Stimulated activated naive CD8-positive, alpha-beta T cell treated with anti-CD3 and anti-CD28 coated beads, Interleukin-15, Interleukin-2, amounts not matched to agents 100 U/mL and 50 U/mL, for 24 hours (primary cell): ENCODE data around the gene C1QTNF1.
"Not testable (repeated sequence)": the region's sequence is repeated elsewhere in the genome, so short reads cannot be mapped to it uniquely, and the experiment has no call there.

Experiments used
- ATAC-seq: fragments of 150-1000 bp; cut with Tn5 transposase; one replicate; pipeline ENCODE4 v1.10.0; 2021
- DNase-seq: peaks from one replicate; pipeline ENCODE4 v3.0.0; 2021

Gene C1QTNF1

GRCh38 chr17:79054200-79054960, 30.4 kb downstream of the C1QTNF1 start:
- no peak for DNase-seq
- ATAC-seq, result no peak

- no peak for DNase-seq
These were observed 31.2 kb downstream of the C1QTNF1 start for GRCh38 chr17:79055197-79055596.

GRCh38 chr17:79057737-79058385, 33.9 kb downstream of the C1QTNF1 start:
- DNase-seq, result no peak
- no peak for ATAC-seq

More at GRCh38 chr17:79055197-79055596, 31.2 kb downstream of the C1QTNF1 start:
- ATAC-seq, result no peak

- DNase-seq, result no peak
- ATAC-seq, result no peak
These were observed 38.7 kb downstream of the C1QTNF1 start for GRCh38 chr17:79062691-79063090.

GRCh38 chr17:79064026-79064425, 40.1 kb downstream of the C1QTNF1 start:
- DNase-seq, result no peak
- ATAC-seq, result no peak

- DNase-seq (peak; percentile 62), ATAC-seq (no peak)
These were observed 41.2 kb downstream of the C1QTNF1 start for GRCh38 chr17:79065105-79065670.

GRCh38 chr17:79066963-79067362, 43.0 kb downstream of the C1QTNF1 start:
- no peak for ATAC-seq

GRCh38 chr17:79070266-79070880, 46.4 kb downstream of the C1QTNF1 start:
- ATAC-seq (no peak), DNase-seq (no peak)

More at GRCh38 chr17:79066963-79067362, 43.0 kb downstream of the C1QTNF1 start:
- DNase-seq, result no peak

GRCh38 chr17:79071161-79071740, 47.3 kb downstream of the C1QTNF1 start:
- ATAC-seq (no peak), DNase-seq (no peak)

- DNase-seq (no peak), ATAC-seq (no peak)
These were observed 48.6 kb downstream of the C1QTNF1 start for GRCh38 chr17:79072544-79072943.

- ATAC-seq (no peak), DNase-seq (no peak)
These were observed 49.2 kb downstream of the C1QTNF1 start for GRCh38 chr17:79073016-79073705.

GRCh38 chr17:79073706-79074088, 49.7 kb downstream of the C1QTNF1 start:
- no peak for ATAC-seq
- DNase-seq, result no peak

- not testable (repeated sequence) for DNase-seq, ATAC-seq
These were observed 50.2 kb downstream of the C1QTNF1 start for GRCh38 chr17:79074121-79074648.

- ATAC-seq (peak; percentile 97), DNase-seq (peak; percentile 93)
These were observed 50.9 kb downstream of the C1QTNF1 start, which contains the start of gene ENGASE for GRCh38 chr17:79074649-79075445. Gene ENGASE (plus strand): TSS chr17:79074824. CDS start chr17:79074945, 121 bp downstream.

- ATAC-seq, result no peak
- DNase-seq, result peak; percentile 19
These were observed 51.4 kb downstream of the C1QTNF1 start for GRCh38 chr17:79075446-79075750.

GRCh38 chr17:79075861-79076406, 52.0 kb downstream of the C1QTNF1 start:
- DNase-seq (no peak), ATAC-seq (no peak)

- DNase-seq, result no peak
- ATAC-seq, result no peak
These were observed 53.6 kb downstream of the C1QTNF1 start for GRCh38 chr17:79077587-79077986.

- ATAC-seq, result no peak
- DNase-seq, result no peak
These were observed 54.7 kb downstream of the C1QTNF1 start for GRCh38 chr17:79078476-79079190.

- DNase-seq, result no peak
- no peak for ATAC-seq
These were observed 55.6 kb downstream of the C1QTNF1 start for GRCh38 chr17:79079421-79080200.
